Right ventricle myocardium superior (tissue), 1 donor: ENCODE data around the gene MRAP. TPM values are rescaled to one million over a fixed set of nuclear protein-coding genes. Genes with fewer than 3 reads are reported as not detected.
"Not testable (repeated sequence)": the region's sequence is repeated elsewhere in the genome, so short reads cannot be mapped to it uniquely, and the experiment has no call there.

ENCODE experiments used
- ATAC-seq: fragments of 200-7000 bp; cut with Tn5 transposase; one replicate; pipeline ENCODE4 v1.9.1; 2020; ENCODE audit warnings: mild to moderate bottlenecking; ENCODE audit not compliant: poor library complexity
- DNase-seq: peaks from one replicate; pipeline ENCODE4 v3.0.0-alpha.2; 2020
- intact Hi-C: fragments of 100-400 bp; cut with DNase I; formaldehyde crosslinking; loops from one replicate; pipeline ENCODE4 v1.11.2; 2022
- total RNA-seq: library from RNA; stranded (reverse); fragmentation: NEBNext Ultra II Directional; extraction: Animal tissue kit (Norgen Biotek cat#: 25700); gene quantifications from one replicate; pipeline ENCODE4 v1.2.1, GENCODE V29; 2021
- donor health status: DM: no; HTN: yes; CAD: no; lungs with severe emphysema.

The MRAP gene
- total RNA-seq, 1 donor from 2014 or later = 0.56 TPM

DNA sequence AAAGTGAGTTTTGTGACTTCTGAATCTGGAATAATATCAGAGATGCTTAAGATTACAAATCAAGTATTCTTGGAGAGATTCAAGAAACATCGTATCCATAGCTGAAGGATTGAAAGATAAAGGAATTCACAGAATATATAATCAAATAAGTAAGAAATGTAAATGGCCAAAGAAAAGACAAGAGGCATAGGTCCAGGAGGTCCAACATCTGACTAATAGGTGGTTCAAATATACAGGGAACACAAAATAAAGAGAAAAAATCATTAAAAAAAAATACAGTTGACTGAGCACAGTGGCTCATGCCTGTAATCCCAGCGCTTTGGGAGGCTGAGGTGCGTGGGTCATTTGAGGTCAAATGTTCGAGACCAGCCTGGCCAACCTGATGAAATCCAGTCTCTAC, 13.2 kb upstream of the MRAP start:
- DNase-seq (no peak), ATAC-seq (no peak)
- intact Hi-C loops = no loop called here

DNA sequence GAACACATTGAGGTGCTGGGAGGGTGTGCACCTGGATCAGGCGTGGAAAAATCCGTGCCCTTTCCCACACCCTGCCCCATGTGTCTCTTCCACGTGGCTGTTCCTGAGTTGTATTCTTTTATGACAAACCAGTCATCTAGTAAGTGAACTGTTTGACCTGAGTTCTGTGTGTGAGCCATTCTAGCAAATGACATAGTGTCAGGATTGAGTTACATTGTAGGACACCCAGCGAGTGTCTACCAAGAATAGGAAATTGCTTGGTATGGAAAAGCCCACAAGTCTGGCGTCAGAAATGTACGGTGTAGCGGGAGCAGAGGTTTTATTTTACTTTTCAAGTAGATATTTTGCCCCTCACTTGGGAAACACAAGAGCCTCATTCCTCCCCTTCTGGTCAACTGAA, 1.2 kb upstream of the MRAP start:
- intact Hi-C loops = no loop called here
- ATAC-seq (no peak), DNase-seq (no peak)

DNA sequence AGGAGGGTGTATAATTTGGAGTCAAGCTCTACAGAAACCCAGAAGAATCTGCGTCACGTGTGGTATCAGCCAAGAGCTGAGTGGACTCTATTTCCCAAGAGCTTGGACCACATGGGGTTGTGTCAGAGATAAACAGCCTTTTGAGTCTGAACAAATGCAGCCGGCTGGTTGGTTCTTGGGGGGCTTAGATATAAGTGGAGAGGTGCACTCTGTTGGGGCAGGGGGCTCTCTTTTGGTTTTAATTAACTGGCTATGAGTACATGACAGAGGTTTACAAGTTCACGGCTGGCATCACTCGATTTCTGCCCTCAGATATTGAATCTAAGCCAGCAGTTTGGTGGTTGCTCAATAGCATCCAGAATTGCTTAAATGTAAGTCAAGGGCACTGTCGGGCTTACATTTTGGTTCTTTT, 501 bp upstream of the MRAP start:
- ATAC-seq (peak; percentile 72), DNase-seq (no peak)
- intact Hi-C loops = no loop called here

DNA sequence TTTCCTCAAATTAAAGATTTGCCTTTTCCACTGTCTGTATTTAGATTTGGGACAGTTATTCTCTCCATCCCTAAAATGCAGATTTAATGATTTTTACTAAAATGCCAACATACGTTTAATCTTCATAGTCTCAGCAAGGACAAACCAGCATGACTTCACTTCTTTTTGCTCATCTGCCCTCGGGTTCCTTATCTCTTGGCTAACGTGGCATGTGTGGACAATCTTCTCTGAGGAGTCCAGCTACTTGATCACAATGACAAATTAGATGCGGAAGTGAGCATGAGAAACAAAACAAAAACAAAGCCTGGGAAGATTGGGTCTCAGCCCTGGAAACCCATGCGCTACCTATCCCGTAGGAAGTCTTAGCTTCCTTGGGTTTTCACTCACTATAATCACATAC, 1.0 kb downstream of the MRAP start:
- intact Hi-C loops = no loop called here
- DNase-seq (no peak), ATAC-seq (no peak)

DNA sequence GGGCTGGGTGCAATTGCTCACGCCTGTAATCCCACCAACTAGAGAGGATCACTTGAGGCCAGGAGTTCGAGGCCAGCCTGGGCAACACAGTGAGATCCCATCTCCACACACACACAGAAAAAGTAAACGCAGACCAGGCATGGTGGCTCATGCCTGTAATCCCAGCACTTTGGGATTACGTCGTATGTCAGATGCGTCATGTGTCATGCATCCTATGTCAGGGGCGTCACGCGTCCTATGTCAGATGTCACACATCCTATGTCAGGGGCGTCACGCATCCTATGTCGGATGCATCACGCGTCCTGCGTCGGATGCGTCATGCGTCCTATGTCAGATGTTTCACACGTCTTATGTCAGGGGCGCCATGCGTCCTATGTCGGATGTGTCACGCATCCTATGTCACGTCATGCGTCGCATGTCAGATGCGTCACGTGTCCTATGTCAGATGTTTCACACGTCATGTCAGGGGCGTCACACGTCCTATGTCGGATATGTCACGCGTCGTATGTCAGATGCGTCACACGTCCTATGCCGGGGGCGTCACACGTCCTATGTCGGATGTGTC, 1.5 kb downstream of the MRAP start:
- DNase-seq = no peak
- no peak for ATAC-seq
- intact Hi-C loops = no loop called here

DNA sequence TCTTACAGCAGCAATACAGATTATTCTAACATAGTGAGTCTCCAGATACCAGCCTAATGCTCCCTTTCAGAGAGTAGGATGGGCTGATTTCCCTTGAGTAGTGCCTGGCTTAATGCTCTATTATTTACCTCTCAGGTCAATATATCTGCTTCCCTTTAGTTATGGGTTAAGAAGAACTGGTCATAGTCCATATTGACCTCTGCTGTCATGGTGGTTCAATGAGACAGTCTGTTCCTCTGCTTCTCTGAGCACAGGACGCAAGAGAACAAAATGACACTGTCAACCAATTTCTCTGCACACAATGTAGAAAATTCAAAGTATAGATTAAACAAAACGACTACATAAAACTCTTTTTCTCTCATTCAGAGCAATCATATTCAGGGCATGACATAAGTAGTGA, 2.9 kb downstream of the MRAP start:
- DNase-seq = no peak
- ATAC-seq = no peak
- intact Hi-C loops = no loop called here

DNA sequence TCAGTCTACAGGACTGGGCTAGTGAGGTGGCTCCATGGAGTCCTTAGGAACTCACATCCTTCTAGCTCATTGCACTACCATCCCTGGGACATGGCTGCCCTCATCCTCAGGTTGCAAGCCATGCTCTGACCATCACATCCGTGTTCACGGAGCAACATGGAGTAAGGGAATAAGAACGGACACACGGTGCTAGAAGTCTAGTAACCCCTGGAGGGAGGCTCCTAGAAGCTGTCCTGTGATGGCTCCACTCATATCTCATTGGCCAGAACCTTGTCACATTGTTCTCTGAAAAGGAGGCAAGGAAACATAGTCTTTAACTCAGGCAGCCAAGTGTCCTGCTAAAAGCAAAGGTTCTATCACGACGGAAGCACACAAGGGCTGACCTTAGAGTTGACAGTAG, 3.9 kb downstream of the MRAP start:
- intact Hi-C loops = no loop called here
- DNase-seq (no peak), ATAC-seq (no peak)

DNA sequence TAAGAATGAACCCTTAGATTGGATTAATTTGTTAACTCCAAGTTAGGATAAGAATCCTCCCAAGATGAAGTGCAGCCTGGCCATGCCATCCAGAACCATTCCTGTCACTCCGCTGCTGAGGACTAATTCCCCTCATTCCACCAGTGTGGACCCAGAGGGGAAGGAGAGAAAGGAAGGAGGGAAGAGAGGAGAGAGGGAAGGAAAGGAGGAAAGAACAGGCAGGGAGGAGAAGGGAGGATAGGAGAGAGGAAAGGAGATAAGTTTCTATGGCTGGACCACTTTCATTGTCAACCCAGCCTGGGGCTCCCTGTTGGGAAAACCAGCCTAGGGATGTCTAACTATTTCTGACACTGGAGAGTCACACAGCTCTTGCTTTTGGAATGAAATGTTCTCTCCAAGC, 4.7 kb downstream of the MRAP start:
- intact Hi-C loops = no loop called here
- ATAC-seq (no peak), DNase-seq (no peak)

DNA sequence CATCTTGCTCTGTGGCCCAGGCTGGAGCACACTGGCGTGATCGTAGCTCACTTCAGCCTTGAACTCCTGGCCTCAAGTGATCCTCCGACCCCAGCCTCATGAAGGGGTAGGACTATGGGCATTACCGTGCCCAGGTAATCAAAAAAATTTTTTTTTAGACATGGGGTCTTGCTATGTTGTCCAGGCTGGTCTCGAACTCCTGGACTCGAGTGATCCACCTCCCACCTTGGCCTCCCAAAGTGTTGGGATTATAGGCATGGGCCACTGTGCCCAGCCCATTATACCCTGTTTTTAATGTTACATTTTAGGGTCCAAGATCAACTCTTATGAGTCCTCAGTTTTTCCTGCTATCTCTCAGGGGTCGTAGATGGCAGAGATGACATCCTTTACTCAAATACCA, 6.3 kb downstream of the MRAP start:
- intact Hi-C loops = no loop called here
- DNase-seq = no peak
- ATAC-seq = no peak

DNA sequence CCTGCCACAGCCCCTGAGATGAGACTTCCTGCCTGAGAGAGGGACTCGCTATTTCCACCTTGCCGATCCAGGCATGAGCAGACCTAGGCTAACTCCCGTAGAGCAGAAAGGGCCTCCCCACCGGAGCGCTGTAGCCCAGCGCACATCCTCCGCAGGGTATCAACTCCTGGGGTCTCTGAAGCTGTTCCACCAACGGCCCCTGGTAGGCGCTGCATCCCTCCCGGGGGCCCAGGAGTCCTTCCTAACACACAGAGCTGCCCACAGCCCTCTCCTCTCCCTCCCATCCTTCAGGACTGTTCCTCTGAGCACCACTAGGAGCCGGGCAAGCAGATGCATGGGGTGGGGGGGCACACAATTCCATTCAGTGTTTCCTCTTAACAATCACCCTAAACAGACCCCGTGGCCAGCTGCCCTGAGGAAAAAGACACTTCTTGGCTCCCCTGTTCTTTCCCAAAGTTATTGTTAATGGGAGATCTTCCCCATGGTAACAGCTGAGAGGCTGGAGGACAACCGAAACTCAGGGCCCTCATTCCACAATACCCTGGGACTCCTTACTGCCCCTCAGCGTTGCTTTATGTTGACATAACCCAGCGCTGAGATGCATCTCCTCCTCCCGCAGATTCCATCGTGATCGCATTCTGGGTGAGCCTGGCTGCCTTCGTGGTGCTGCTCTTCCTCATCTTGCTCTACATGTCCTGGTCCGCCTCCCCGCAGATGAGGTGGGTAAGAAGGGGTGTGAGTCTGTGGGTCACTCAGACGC, 7.5 kb downstream of the MRAP start:
- intact Hi-C loops = no loop called here
- DNase-seq (no peak), ATAC-seq (no peak)

DNA sequence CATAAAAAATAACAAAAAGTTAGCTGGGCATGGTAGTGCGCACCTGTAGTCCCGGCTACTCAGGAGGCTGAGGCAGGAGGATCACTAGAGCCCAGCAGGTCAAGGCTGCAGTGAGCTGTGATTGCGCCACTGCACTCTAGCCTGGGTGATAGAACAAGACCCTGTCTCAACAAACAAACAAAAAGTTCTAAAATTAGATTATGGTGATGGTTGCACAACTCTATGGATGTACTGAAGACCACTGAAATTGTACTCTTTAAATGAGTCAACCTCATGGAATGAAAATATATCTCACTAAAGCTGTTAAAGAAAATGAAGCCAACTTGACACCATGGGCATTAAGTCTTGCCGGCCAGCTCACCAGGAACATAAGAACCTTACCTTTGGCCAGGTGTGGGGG, 9.1 kb downstream of the MRAP start:
- no peak for DNase-seq
- intact Hi-C loops = no loop called here
- no peak for ATAC-seq

DNA sequence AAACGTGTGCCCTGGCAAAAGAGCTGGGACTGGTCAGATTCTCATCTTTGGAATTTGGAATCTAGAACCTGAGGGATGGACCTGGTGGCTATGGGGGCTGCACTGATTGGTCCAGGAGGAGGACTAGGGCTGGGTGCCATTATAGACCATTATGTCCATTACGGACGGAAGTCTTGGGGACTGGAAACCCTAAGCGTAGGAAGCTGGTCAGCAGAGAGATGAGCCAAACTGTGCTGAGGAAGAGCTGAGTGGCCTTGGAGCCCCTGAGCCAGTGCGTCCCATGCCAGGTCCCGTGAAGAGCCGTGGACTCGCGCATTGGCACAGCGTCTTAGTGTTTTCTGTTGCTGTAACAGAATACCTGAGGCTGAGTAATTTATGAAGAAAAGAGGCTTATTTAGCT, 10.0 kb downstream of the MRAP start:
- intact Hi-C loops = no loop called here
- ATAC-seq (no peak), DNase-seq (no peak)

DNA sequence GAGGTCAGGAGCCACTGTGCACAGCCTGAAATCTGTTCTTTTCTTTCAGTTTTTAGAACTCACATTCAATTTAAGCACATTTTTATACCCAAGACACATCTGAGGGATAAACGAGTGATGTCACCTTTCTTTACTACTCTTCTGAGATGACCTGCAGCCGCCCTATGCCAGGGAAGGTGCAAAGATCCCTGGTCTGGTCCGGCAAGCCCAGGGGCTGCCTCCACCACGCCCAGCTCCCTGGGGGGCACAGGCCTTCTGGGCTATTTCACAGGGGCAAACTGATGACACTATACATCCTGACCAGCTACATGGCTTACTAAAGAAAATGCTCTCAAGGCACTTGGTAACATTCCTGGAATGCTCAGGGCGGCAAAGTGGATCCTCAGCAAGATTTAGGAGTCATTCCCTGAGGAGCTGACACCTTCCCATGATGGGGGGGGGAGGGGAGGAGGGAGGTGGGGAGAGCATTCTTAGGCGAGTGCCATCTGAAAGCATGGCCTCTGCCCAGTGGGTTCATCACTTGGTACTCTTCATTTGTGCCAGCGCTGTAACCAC, 11.3 kb downstream of the MRAP start:
- no peak for DNase-seq
- no peak for ATAC-seq
- intact Hi-C loops = no loop called here

DNA sequence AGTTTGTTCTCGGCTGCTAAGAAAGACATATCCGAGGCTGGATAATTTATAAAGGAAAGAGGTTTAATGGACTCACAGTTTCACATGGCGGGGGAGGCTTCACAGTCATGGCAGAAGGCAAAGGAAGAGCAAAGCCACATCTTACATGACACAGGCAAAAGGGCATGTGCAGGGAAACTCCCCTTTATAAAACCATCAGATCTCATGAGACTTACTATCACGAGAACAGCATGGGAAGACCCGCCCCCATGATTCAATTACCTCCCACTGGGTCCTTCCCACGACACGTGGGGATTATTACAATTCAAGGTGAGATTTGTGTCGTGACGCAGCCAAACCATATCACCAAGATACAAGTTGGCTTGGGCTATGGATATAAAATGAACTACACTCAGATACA, 12.3 kb downstream of the MRAP start:
- intact Hi-C loops, ATAC-seq, DNase-seq: not testable (repeated sequence)

DNA sequence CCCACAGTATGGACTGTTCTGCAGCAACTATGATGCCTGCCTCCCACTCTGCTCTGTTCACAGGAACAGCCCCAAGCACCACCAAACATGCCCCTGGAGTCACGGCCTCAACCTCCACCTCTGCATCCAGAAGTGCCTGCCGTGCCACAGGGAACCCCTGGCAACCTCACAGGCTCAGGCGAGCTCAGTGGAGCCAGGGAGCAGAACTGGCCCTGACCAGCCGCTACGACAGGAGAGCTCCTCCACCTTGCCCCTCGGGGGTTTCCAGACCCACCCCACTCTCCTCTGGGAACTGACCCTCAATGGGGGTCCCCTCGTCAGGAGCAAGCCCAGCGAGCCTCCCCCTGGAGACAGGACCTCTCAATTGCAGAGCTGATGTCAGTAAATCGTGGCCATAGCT, 13.0 kb downstream of the MRAP start:
- intact Hi-C loops = no loop called here
- DNase-seq (no peak), ATAC-seq (no peak)

DNA sequence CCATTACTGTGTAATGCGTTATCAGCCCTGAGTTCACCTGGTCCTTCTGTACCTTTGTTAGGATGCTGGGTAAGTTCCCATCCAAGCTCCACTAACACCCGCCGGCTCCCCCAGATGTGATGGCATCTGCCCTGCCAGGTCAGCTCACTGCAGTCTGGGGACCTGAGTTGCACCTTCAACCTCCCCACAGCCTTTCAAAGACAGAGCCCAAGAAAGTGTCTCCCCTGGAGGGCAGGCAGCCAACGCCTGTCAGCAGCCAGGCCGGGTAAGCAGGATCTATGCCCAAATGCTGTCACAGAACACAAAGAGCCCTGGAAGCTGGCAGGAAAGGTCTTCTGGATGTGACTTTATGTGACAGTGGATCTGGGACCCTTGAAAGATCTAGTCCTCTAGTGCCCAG, 13.7 kb downstream of the MRAP start:
- ATAC-seq (peak; percentile 85), DNase-seq (peak; percentile 60)
- intact Hi-C loops = no loop called here

DNA sequence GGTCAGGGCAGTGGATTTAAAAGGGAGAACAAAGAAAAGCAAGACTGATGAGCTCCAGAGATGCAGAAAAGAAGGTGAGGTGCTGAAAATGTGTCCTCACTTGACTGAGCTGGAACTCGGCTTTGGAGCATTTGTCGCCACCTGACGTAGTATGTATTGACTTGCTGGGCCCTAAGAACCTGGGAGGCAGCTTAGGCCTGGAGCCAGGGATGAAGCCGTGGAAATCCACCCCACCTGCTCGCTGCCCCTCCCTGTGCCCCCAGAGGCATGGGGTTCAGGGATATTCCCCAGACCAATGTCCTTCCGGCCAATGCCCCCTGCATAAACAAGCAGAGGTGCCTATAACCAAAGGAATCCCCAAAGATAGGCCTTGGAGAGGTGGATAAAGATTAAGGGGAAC, 14.3 kb downstream of the MRAP start:
- intact Hi-C loops = no loop called here
- peak; percentile 5 for ATAC-seq

DNA sequence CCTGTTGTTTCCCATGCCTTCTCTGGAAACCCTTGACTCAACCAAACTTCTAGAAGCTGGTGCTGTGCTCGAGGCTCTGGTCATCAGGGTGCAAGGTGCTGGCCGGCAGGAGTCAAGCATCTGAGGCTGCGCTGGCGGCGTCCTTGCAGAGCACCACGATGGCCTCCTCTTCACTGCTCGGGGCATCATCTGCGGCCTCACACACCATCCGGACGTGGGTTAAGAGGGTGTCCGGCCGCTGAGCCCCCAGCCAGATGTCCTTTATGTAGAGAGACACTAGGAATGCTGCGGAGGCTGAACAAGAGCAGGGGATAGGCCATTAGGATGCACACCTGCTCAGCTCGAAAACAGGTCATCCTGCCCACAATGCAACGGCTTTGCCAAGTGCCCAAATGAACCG, 16.2 kb downstream of the MRAP start:
- DNase-seq (no peak), ATAC-seq (no peak)
- intact Hi-C loops = no loop called here

More for the DNA sequence above, 14.3 kb downstream of the MRAP start:
- no peak for DNase-seq

DNA sequence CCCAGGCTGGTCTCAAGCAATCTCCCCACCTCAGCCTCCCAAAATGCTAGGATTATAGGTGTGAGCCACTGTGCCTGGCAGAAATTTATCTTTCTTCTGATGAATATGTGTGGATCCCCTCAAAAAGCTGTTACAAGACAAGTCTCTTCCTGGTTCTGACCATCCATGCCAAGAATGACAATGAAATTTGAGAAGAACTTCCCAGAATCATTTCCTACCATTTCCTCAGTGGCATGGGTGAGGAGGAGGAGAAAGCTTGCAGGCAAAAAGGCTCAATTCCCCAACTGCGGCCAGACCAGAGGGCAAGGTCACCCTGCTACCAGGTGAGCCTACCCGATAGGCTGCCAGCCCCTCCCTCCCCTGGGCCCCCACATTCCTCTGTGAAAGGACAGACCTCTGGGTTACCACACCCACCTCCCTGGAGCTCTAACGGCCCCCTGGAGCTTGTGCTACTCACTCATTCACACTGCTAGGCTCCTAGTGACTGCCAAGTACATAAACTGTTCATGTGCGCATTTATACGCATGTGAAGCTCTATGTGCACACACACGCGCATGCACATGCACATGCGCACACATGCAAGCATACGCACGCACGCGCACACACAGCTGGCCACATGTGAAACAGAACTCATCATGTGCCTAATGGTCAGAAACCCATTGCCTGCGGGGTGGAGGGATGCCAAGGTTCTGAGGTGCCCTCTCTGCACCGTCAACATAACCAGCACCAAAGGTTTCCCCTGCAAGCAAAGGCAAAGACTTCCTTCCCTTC, 17.0 kb downstream of the MRAP start:
- intact Hi-C loops = no loop called here
- ATAC-seq (no peak), DNase-seq (no peak)
